ENCODE results near the gene BNC2.

The BNC2 gene

DNA sequence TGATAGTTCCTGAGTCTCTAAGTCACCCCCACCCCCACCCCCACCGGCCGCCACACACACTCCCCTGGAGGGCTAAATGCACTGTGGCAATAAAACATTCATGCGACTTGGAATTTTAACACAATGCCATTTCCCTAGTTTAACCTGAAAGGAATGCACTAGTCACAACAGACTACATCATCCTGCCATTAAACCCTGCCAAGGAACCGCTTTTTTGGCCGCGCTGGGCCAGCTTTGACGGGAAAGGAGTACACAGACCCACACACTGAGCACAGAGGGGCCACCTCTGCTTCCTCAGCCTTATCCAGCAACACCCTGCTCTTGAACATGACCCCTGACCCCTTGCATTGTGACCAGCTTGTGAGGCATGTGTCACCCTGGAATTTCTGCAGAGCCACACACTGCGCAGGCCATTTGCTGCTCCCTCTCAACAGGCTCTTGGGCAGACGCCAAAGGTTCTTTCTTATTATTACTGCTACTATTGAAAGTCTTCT is 165.3 kb downstream of the BNC2 start (continued):
- TF ChIP-seq ZNF138 (tag by site-specific recombination; IDR thresholded peaks at IDR 0.05; ENCODE audit: borderline replicate concordance) (no peak), ZFP37 (tag by site-specific recombination; IDR thresholded peaks at IDR 0.05) (0 out of 2 replicates have a peak, but pooled peaks have one; percentile 42), ZNF416 (tag by site-specific recombination; IDR thresholded peaks at IDR 0.05) (no peak), ZFP41 (tag by site-specific recombination; IDR thresholded peaks at IDR 0.05; ENCODE audit: borderline replicate concordance) (no peak), ZNF223 (tag by site-specific recombination; IDR thresholded peaks at IDR 0.05) (no peak), ZNF701 (tag by site-specific recombination; IDR thresholded peaks at IDR 0.05) (no peak), ZNF302 (tag by site-specific recombination; IDR thresholded peaks at IDR 0.05; ENCODE audit: low read depth) (no peak), ZNF785 (tag by site-specific recombination; IDR thresholded peaks at IDR 0.05) (no peak), ZNF24 (tag by site-specific recombination; IDR thresholded peaks at IDR 0.05) (no peak), ZNF426 (tag by site-specific recombination; IDR thresholded peaks at IDR 0.05) (no peak), ZFP69B (tag by site-specific recombination; IDR thresholded peaks at IDR 0.05) (peak; percentile 43; the same call in 1 of the 2 replicates), ZBTB48 (tag by site-specific recombination; IDR thresholded peaks at IDR 0.05) (peak; percentile 75), ZNF214 (tag by site-specific recombination; IDR thresholded peaks at IDR 0.05; ENCODE audit: borderline replicate concordance) (no peak), ZNF16 (tag by site-specific recombination; IDR thresholded peaks at IDR 0.05; ENCODE audit: low read depth) (no peak), ZNF670 (tag by site-specific recombination; IDR thresholded peaks at IDR 0.05; ENCODE audit: low read depth) (no peak), HOXD13 (CRISPR knock-in tag; IDR thresholded peaks at IDR 0.05; ENCODE audit: borderline replicate concordance) (peak; percentile 88; the same call in 1 of the 2 replicates), ZNF311 (tag by site-specific recombination; IDR thresholded peaks at IDR 0.05; ENCODE audit: borderline replicate concordance) (no peak), ZNF404 (tag by site-specific recombination; IDR thresholded peaks at IDR 0.05) (no peak), RBAK (tag by site-specific recombination; IDR thresholded peaks at IDR 0.05) (no peak), ZNF621 (tag by site-specific recombination; IDR thresholded peaks at IDR 0.05) (no peak), ZNF324 (tag by site-specific recombination; IDR thresholded peaks at IDR 0.05) (no peak), ZNF37A (tag by site-specific recombination; IDR thresholded peaks at IDR 0.05) (no peak), ZNF239 (tag by site-specific recombination; IDR thresholded peaks at IDR 0.05) (no peak), ZNF76 (tag by site-specific recombination; IDR thresholded peaks at IDR 0.05; ENCODE audit: borderline replicate concordance, low read depth) (no peak), SCRT1 (tag by site-specific recombination; IDR thresholded peaks at IDR 0.05; ENCODE audit: borderline replicate concordance) (peak; percentile 74; the same call in 1 of the 2 replicates), PRDM1 (tag by site-specific recombination; IDR thresholded peaks at IDR 0.05) (0 out of 2 replicates have a peak, but pooled peaks have one; percentile 16), ZSCAN23 (tag by site-specific recombination; IDR thresholded peaks at IDR 0.05) (no peak), ZNF747 (tag by site-specific recombination; IDR thresholded peaks at IDR 0.05) (no peak), ZNF777 (tag by site-specific recombination; IDR thresholded peaks at IDR 0.05; ENCODE audit: borderline replicate concordance) (no peak)
- TF ChIP-seq, protein P1, sequence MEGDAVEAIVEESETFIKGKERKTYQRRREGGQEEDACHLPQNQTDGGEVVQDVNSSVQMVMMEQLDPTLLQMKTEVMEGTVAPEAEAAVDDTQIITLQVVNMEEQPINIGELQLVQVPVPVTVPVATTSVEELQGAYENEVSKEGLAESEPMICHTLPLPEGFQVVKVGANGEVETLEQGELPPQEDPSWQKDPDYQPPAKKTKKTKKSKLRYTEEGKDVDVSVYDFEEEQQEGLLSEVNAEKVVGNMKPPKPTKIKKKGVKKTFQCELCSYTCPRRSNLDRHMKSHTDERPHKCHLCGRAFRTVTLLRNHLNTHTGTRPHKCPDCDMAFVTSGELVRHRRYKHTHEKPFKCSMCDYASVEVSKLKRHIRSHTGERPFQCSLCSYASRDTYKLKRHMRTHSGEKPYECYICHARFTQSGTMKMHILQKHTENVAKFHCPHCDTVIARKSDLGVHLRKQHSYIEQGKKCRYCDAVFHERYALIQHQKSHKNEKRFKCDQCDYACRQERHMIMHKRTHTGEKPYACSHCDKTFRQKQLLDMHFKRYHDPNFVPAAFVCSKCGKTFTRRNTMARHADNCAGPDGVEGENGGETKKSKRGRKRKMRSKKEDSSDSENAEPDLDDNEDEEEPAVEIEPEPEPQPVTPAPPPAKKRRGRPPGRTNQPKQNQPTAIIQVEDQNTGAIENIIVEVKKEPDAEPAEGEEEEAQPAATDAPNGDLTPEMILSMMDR (tag by site-specific recombination; IDR thresholded peaks at IDR 0.05) = no peak
- TF ChIP-seq, protein P2, sequence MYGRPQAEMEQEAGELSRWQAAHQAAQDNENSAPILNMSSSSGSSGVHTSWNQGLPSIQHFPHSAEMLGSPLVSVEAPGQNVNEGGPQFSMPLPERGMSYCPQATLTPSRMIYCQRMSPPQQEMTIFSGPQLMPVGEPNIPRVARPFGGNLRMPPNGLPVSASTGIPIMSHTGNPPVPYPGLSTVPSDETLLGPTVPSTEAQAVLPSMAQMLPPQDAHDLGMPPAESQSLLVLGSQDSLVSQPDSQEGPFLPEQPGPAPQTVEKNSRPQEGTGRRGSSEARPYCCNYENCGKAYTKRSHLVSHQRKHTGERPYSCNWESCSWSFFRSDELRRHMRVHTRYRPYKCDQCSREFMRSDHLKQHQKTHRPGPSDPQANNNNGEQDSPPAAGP (tag by site-specific recombination; IDR thresholded peaks at IDR 0.05) = peak; percentile 58; the same call in 1 of the 2 replicates
- TF ChIP-seq, protein P3, sequence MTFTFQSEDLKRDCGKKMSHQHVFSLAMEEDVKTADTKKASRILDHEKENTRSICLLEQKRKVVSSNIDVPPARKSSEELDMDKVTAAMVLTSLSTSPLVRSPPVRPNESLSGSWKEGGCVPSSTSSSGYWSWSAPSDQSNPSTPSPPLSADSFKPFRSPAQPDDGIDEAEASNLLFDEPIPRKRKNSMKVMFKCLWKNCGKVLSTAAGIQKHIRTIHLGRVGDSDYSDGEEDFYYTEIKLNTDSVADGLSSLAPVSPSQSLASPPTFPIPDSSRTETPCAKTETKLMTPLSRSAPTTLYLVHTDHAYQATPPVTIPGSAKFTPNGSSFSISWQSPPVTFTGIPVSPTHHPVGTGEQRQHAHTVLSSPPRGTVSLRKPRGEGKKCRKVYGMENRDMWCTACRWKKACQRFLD (tag by site-specific recombination; IDR thresholded peaks at IDR 0.05) = no peak
- TF ChIP-seq, protein P4, sequence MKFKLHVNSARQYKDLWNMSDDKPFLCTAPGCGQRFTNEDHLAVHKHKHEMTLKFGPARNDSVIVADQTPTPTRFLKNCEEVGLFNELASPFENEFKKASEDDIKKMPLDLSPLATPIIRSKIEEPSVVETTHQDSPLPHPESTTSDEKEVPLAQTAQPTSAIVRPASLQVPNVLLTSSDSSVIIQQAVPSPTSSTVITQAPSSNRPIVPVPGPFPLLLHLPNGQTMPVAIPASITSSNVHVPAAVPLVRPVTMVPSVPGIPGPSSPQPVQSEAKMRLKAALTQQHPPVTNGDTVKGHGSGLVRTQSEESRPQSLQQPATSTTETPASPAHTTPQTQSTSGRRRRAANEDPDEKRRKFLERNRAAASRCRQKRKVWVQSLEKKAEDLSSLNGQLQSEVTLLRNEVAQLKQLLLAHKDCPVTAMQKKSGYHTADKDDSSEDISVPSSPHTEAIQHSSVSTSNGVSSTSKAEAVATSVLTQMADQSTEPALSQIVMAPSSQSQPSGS (tag by site-specific recombination; IDR thresholded peaks at IDR 0.05; ENCODE audit: low read depth) = peak; percentile 39; the same call in 1 of the 2 replicates
- TF ChIP-seq, protein P5, sequence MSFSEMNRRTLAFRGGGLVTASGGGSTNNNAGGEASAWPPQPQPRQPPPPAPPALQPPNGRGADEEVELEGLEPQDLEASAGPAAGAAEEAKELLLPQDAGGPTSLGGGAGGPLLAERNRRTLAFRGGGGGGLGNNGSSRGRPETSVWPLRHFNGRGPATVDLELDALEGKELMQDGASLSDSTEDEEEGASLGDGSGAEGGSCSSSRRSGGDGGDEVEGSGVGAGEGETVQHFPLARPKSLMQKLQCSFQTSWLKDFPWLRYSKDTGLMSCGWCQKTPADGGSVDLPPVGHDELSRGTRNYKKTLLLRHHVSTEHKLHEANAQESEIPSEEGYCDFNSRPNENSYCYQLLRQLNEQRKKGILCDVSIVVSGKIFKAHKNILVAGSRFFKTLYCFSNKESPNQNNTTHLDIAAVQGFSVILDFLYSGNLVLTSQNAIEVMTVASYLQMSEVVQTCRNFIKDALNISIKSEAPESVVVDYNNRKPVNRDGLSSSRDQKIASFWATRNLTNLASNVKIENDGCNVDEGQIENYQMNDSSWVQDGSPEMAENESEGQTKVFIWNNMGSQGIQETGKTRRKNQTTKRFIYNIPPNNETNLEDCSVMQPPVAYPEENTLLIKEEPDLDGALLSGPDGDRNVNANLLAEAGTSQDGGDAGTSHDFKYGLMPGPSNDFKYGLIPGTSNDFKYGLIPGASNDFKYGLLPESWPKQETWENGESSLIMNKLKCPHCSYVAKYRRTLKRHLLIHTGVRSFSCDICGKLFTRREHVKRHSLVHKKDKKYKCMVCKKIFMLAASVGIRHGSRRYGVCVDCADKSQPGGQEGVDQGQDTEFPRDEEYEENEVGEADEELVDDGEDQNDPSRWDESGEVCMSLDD (tag by site-specific recombination; IDR thresholded peaks at IDR 0.05) = no peak

Measured in HEK293 (cell line).